HG02870 (cell line): Measurements from ENCODE around the gene SP8.
"Not testable (repeated sequence)": the region's sequence is repeated elsewhere in the genome, so short reads cannot be mapped to it uniquely, and the experiment has no call there.

Experiments
- ATAC-seq: cut with Tn5 transposase; IDR thresholded peaks from one replicate; pipeline ENCODE4 v1.9.1; 2021; ENCODE audit warnings: mild to moderate bottlenecking, moderate library complexity; ENCODE audit not compliant: unreplicated experiment

The SP8 gene

GRCh38 chr7:20786779-20787659 lies at the start of gene SP8:
SP8 (minus strand) TSS chr7:20786886; CDS start chr7:20786798, 88 bp downstream.
- no peak for ATAC-seq

- ATAC-seq = not testable (repeated sequence)
These were observed 49.7 kb upstream of the SP8 start for GRCh38 chr7:20836424-20836823.

- ATAC-seq = no peak
These were observed 48.5 kb upstream of the SP8 start for GRCh38 chr7:20835111-20835750.

GRCh38 chr7:20834656-20835055 lies 48.0 kb upstream of the SP8 start:
- no peak for ATAC-seq

GRCh38 chr7:20831956-20832355 lies 45.3 kb upstream of the SP8 start:
- ATAC-seq = no peak

GRCh38 chr7:20831451-20831850 lies 44.8 kb upstream of the SP8 start:
- ATAC-seq = no peak

- ATAC-seq = no peak
These were observed 42.3 kb upstream of the SP8 start for GRCh38 chr7:20828947-20829346.

GRCh38 chr7:20827172-20827571 lies 40.5 kb upstream of the SP8 start:
- ATAC-seq = no peak

GRCh38 chr7:20826243-20826642 lies 39.6 kb upstream of the SP8 start:
- no peak for ATAC-seq

GRCh38 chr7:20825555-20825954 lies 38.9 kb upstream of the SP8 start:
- no peak for ATAC-seq

- ATAC-seq = not testable (repeated sequence)
These were observed 34.7 kb upstream of the SP8 start for GRCh38 chr7:20821390-20821789.

- ATAC-seq = no peak
These were observed 29.8 kb upstream of the SP8 start for GRCh38 chr7:20816372-20816959.

- ATAC-seq = no peak
These were observed 17.7 kb upstream of the SP8 start for GRCh38 chr7:20804345-20804744.

- no peak for ATAC-seq
These were observed 13.1 kb upstream of the SP8 start for GRCh38 chr7:20799566-20800366.

GRCh38 chr7:20798694-20799121 lies 12.0 kb upstream of the SP8 start:
- ATAC-seq = no peak

GRCh38 chr7:20798081-20798693 lies 11.5 kb upstream of the SP8 start:
- peak; percentile 86 for ATAC-seq

GRCh38 chr7:20797462-20798080 lies 10.9 kb upstream of the SP8 start:
- peak; percentile 63 for ATAC-seq

- ATAC-seq = no peak
These were observed 10.4 kb upstream of the SP8 start for GRCh38 chr7:20797042-20797461.

- ATAC-seq = no peak
These were observed 9.8 kb upstream of the SP8 start for GRCh38 chr7:20796500-20796899.

GRCh38 chr7:20795881-20796280 lies 9.2 kb upstream of the SP8 start:
- no peak for ATAC-seq
